ENCODE measurements around the gene PSMG1. TPM values are rescaled to one million over a fixed set of nuclear protein-coding genes. Genes with fewer than 3 reads are reported as not detected.

The PSMG1 gene
- total and polyA plus RNA-seq, 2 donors (not counting 3 experiments of a cell fraction or from before 2014, with no cell fraction given): 43.2 to 75.9 TPM

DNA sequence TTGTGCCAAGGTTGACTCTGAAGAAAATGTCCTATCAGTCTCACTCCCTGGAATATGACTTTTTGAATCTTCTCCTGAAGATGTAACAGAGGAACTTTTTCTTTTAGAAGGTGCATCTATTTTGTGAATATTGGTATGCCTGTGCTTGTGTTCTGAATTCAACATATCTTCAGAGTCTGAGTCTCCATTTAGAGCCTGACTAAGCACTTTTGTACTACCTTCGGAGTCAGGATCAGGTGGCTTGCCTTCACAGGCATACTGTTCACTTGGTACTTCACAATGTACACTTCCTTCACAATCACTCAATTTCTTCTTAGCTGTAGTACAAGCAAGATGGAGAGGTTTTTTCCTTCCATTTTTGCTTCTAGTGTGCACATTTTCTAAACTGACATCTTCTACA is 13.6 kb upstream of the PSMG1 start:
- Histone ChIP-seq H3K4me1 (ENCODE audit: control insufficient read depth, extremely low read depth, insufficient read depth, low read length) (peaks cover 16% of the 10 kb centered on the region), H4K20me1 (replicated peaks; ENCODE audit: control insufficient read depth, extremely low read depth, insufficient read depth, low read length) (no peaks in the 10 kb centered on the region), H3K9me3 (replicated peaks; ENCODE audit: control insufficient read depth, insufficient read depth, low read length) (no peaks in the 10 kb centered on the region), H3K27ac (ENCODE audit: insufficient read depth, low read depth, low read length) (no peak overlapping the region), H3K27me3 (ENCODE audit: control insufficient read depth in 2 of 2, insufficient read depth in 2 of 2, low read length in 2 of 2) (no peaks in the 10 kb centered on the region), H3K9me1 (replicated peaks; ENCODE audit: control insufficient read depth, extremely low read depth, insufficient read depth, low read length) (no peaks in the 10 kb centered on the region), H3K4me3 (replicated peaks in 1 of 3; ENCODE audit: insufficient read depth in 1 of 3, low read depth in 1 of 3, low read length in 3 of 3) (no peak overlapping the region), H3K79me2 (ENCODE audit: control insufficient read depth, insufficient read depth, low read length) (no peaks in the 10 kb centered on the region), H3K4me2 (ENCODE audit: insufficient read depth, low read length) (peak overlapping the region; percentile 67), H2AFZ (ENCODE audit: low read depth, low read length) (no peak overlapping the region), H3K9ac (replicated peaks; ENCODE audit: extremely low read depth, insufficient read depth, low read length) (no peak overlapping the region), H3K36me3 (ENCODE audit: control insufficient read depth in 2 of 2, extremely low read depth in 1 of 2, insufficient read depth in 2 of 2, low read length in 2 of 2) (peaks cover 2 to 13% of the 10 kb centered on the region in 2 experiments)
- intact Hi-C loops (cut with micrococcal nuclease): no loop called here
- no TSS peak for BruUV-seq (replicated peaks)
- dilution Hi-C loops (cut with MboI; ENCODE audit: extremely low pct_ligation_motif_present, low sequenced_read_pairs): no loop called here
- ChIA-PET CTCF (interaction anchor here (1.2 to 1.3 kb wide), 2 partner anchors 11 to 14 kb away, joined by 4 read pairs; partner anchors contain the start of gene PSMG1), POLR2A (interaction anchor here (1.7 kb wide), 1 partner anchor 13 kb away, joined by 4 read pairs; the partner anchor contains the start of gene PSMG1)
- DNase-seq (ENCODE audit: low read depth, low spot score): no peak
- FAIRE-seq: no peak
- TF ChIP-seq POLR2A (IDR thresholded peaks at IDR 0.05; ENCODE audit: low read depth, low read length): no peak
- TF ChIP-seq FOS (IDR thresholded peaks at IDR 0.05; ENCODE audit: borderline replicate concordance, insufficient read depth, low read length): no peak
- no peak for TF ChIP-seq JUN (IDR thresholded peaks at IDR 0.05; ENCODE audit: borderline replicate concordance, insufficient read depth, insufficient read length, low read depth)
- no peak for TF ChIP-seq EZH2 (IDR thresholded peaks at IDR 0.05; ENCODE audit: borderline replicate concordance, low read depth, low read length, severe bottlenecking)
- TF ChIP-seq, protein P1, sequence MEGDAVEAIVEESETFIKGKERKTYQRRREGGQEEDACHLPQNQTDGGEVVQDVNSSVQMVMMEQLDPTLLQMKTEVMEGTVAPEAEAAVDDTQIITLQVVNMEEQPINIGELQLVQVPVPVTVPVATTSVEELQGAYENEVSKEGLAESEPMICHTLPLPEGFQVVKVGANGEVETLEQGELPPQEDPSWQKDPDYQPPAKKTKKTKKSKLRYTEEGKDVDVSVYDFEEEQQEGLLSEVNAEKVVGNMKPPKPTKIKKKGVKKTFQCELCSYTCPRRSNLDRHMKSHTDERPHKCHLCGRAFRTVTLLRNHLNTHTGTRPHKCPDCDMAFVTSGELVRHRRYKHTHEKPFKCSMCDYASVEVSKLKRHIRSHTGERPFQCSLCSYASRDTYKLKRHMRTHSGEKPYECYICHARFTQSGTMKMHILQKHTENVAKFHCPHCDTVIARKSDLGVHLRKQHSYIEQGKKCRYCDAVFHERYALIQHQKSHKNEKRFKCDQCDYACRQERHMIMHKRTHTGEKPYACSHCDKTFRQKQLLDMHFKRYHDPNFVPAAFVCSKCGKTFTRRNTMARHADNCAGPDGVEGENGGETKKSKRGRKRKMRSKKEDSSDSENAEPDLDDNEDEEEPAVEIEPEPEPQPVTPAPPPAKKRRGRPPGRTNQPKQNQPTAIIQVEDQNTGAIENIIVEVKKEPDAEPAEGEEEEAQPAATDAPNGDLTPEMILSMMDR (IDR thresholded peaks at IDR 0.05; ENCODE audit: extremely low read depth in 1 of 2, insufficient read depth in 1 of 2, low read depth in 1 of 2, low read length in 2 of 2): no peak
- no peak for TF ChIP-seq MYC (IDR thresholded peaks at IDR 0.05; ENCODE audit: low read depth, low read length)
- TF ChIP-seq, protein P2, sequence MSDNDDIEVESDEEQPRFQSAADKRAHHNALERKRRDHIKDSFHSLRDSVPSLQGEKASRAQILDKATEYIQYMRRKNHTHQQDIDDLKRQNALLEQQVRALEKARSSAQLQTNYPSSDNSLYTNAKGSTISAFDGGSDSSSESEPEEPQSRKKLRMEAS (IDR thresholded peaks at IDR 0.05; ENCODE audit: insufficient read depth, insufficient read length): no peak
- TF ChIP-seq POLR2AphosphoS5 (IDR thresholded peaks at IDR 0.05; ENCODE audit: insufficient read depth, low read depth, low read length): no peak
- TF ChIP-seq GATA2 (IDR thresholded peaks at IDR 0.05; ENCODE audit: insufficient read depth, insufficient read length, low read depth, low read length): no peak
